Omental fat pad (tissue), 4 donors: ENCODE results near the gene TUFT1. TPM values are rescaled to one million over a fixed set of nuclear protein-coding genes. Genes with fewer than 3 reads are reported as not detected.
A peak's percentile ranks its signal among the peaks of the same experiment; 100 is the strongest.

Source experiments
- ATAC-seq: fragments of 150-250 bp; one replicate; pipeline ENCODE4 v1.9.1; 2016; ENCODE audit warnings: mild to moderate bottlenecking, moderate library complexity; ENCODE audit not compliant: low FRiP score
- DNase-seq: peaks from one replicate; pipeline ENCODE4 v3.0.0-alpha.2; 2019; ENCODE audit warnings: low spot score
- CTCF ChIP-seq, 3 donors: fragments of 450-650 bp; IDR thresholded peaks; one replicate each; pipeline ENCODE4 v1.5.1; 2016 to 2017; ENCODE audit warnings: antibody characterized with exemption in 3 of 3, mild to moderate bottlenecking in 3 of 3, moderate library complexity in 2 of 3
- total RNA-seq, 4 donors: library from RNA; depleted of rRNA; stranded (reverse); fragments of >200 nt; gene quantifications; one replicate each; pipeline ENCODE4 v1.1.0, GENCODE V29; 2016

Gene TUFT1
- total RNA-seq, 4 donors from 2014 or later: 5.0 to 12.8 (median 7.7) TPM

- peak; percentile 94 for ATAC-seq
- DNase-seq: peak; percentile 67
- no peak for TF ChIP-seq CTCF (IDR thresholded peaks at IDR 0.05)
Observed at GRCh38 chr1:151611832-151612500, 71.9 kb downstream of the TUFT1 start, which contains the start of gene SNX27. TSS of gene SNX27 (plus strand) at chr1:151612050. CDS start at chr1:151612202, 152 bp downstream.

GRCh38 chr1:151612501-151613281 is 72.6 kb downstream of the TUFT1 start:
- DNase-seq (no peak), ATAC-seq (peak; percentile 31)
- no peak for TF ChIP-seq CTCF (IDR thresholded peaks at IDR 0.05)

- ATAC-seq: no peak
- TF ChIP-seq CTCF (IDR thresholded peaks at IDR 0.05): no peak
- no peak for DNase-seq
Observed at GRCh38 chr1:151613282-151613780, 73.2 kb downstream of the TUFT1 start.

- DNase-seq (no peak), ATAC-seq (no peak)
- no peak for TF ChIP-seq CTCF (IDR thresholded peaks at IDR 0.05)
Observed at GRCh38 chr1:151615711-151616504, 75.8 kb downstream of the TUFT1 start.

- DNase-seq (no peak), ATAC-seq (no peak)
- no peak for TF ChIP-seq CTCF (IDR thresholded peaks at IDR 0.05)
Observed at GRCh38 chr1:151616505-151616849, 76.4 kb downstream of the TUFT1 start.

- ATAC-seq (no peak), DNase-seq (no peak)
- TF ChIP-seq CTCF (IDR thresholded peaks at IDR 0.05): no peak
Observed at GRCh38 chr1:151618003-151618402, 77.9 kb downstream of the TUFT1 start.
